WTC11 (cell line): Measurements from ENCODE around the gene TRIM44.

Experiments used
- ATF2 ChIP-seq: sonication (generic); formaldehyde crosslinking; IDR thresholded peaks from 2 replicates; pipeline ENCODE4 v1.8.1; 2022; ENCODE audit warnings: low read depth, missing genetic modification reagents, borderline replicate concordance
- CBFB ChIP-seq: sonication (generic); formaldehyde crosslinking; IDR thresholded peaks from 2 replicates; pipeline ENCODE4 v1.8.1; 2022; ENCODE audit warnings: mild to moderate bottlenecking, low read depth, missing genetic modification reagents
- CREB1 ChIP-seq: sonication (generic); formaldehyde crosslinking; IDR thresholded peaks from 2 replicates; pipeline ENCODE4 v1.8.0; 2023; ENCODE audit warnings: mild to moderate bottlenecking, missing genetic modification reagents
- CTCF ChIP-seq: fragments of 200-600 bp; IDR thresholded peaks from 2 replicates; pipeline ENCODE4 v1.8.0; 2022; ENCODE audit warnings: antibody characterized with exemption
- ESRRA ChIP-seq: sonication (generic); formaldehyde crosslinking; IDR thresholded peaks from 2 replicates; pipeline ENCODE4 v1.8.1; 2022; ENCODE audit warnings: mild to moderate bottlenecking, missing genetic modification reagents, borderline replicate concordance
- FOXK1 ChIP-seq: sonication (generic); formaldehyde crosslinking; IDR thresholded peaks from 2 replicates; pipeline ENCODE4 v1.8.0; 2022; ENCODE audit warnings: mild to moderate bottlenecking, moderate library complexity, missing genetic modification reagents
- FOXP1 ChIP-seq: sonication (generic); formaldehyde crosslinking; IDR thresholded peaks from 2 replicates; pipeline ENCODE4 v1.8.0; 2022; ENCODE audit warnings: missing genetic modification reagents, mild to moderate bottlenecking, moderate library complexity, borderline replicate concordance
- NFYB ChIP-seq: sonication (generic); formaldehyde crosslinking; conservative IDR thresholded peaks from 2 replicates; pipeline ENCODE4 v1.8.0; 2022; ENCODE audit warnings: low read depth, missing genetic modification reagents
- TEAD4 ChIP-seq: sonication (generic); formaldehyde crosslinking; IDR thresholded peaks from 2 replicates; pipeline ENCODE4 v1.8.0; 2022; ENCODE audit warnings: mild to moderate bottlenecking, missing genetic modification reagents

DNA sequence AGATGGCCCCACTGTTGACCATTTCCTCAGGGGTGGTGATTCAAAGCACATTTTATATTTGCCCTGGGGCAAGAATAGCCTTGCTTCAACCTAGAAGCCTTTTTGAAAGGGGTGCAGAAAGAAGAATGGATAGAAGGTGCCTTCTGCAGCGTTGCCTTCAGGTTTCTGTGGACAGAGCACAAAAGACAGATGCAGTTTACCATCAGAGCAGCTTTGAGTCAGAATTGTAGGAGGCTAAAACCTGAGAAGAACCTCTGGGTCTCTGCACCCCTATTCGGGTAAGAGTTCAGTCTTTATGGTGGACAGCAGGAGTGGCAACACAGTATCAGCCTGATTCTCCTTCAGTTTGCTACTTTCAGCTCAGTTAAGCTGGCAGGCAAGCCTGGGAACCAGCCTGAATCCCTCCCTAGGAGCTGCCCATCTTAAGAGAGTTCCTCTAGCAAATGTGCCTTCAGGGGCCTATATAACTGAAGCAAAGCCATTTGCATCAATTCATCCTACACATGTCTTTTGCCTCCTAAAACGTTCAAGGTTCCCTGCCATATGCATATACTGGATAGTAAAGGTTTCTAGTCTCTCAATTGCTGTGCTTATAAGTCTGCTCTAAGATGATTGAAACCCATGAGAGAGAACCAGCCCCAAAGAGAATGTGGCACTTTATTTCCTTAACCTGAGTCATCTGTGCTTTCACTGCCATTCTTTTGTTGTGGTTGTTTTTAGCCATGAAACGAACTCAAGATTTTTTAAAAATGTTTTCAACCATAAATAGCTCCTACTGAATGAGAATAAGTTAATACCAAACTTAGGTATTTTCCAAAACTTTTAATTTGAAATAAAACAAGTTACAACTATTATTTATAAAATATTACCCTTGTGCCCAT lies 123.0 kb downstream of the TRIM44 start:
- TF ChIP-seq ESRRA (CRISPR knock-in tag): no peak
- no peak for TF ChIP-seq CREB1 (CRISPR knock-in tag)
- no peak for TF ChIP-seq CTCF
- no peak for TF ChIP-seq TEAD4 (CRISPR knock-in tag)
- TF ChIP-seq FOXK1 (CRISPR knock-in tag): no peak
- TF ChIP-seq FOXP1: no peak
- TF ChIP-seq ATF2 (CRISPR knock-in tag): no peak
- TF ChIP-seq CBFB (CRISPR knock-in tag): no peak
- no peak for TF ChIP-seq NFYB (CRISPR knock-in tag)
